H9 (cell line): Measurements from ENCODE around the gene UVSSA. TPM values are rescaled to one million over a fixed set of nuclear protein-coding genes. Genes with fewer than 3 reads are reported as not detected.

Experiments
- DNase-seq: peaks from one replicate; pipeline ENCODE4 v3.0.0-alpha.2; 2017
- H2AFZ ChIP-seq: one replicate; pipeline ENCODE4 v1.6.1; 2013; ENCODE audit warnings: mild to moderate bottlenecking, low read length, control low read depth, moderate library complexity
- H2AK5ac ChIP-seq: 2 replicates; pipeline ENCODE4 v1.6.1; 2013; ENCODE audit warnings: low read length, control low read depth, mixed read lengths; ENCODE audit not compliant: insufficient read length
- H2BK120ac ChIP-seq: one replicate; pipeline ENCODE4 v1.6.1; 2013; ENCODE audit warnings: low read depth, mild to moderate bottlenecking, low read length, control low read depth, inconsistent platforms; ENCODE audit not compliant: poor library complexity, severe bottlenecking
- H2BK12ac ChIP-seq: 2 replicates; pipeline ENCODE4 v1.6.1; 2013; ENCODE audit warnings: low read length, control low read depth, mixed read lengths, low read depth; ENCODE audit not compliant: insufficient read length
- H2BK15ac ChIP-seq: 2 replicates; pipeline ENCODE4 v1.6.1; 2013; ENCODE audit warnings: low read depth, low read length, control low read depth
- H2BK20ac ChIP-seq: one replicate; pipeline ENCODE4 v1.6.1; 2013; ENCODE audit warnings: low read depth, mild to moderate bottlenecking, low read length, control low read depth, inconsistent platforms; ENCODE audit not compliant: poor library complexity, severe bottlenecking
- H2BK5ac ChIP-seq: 2 replicates; pipeline ENCODE4 v1.6.1; 2013; ENCODE audit warnings: low read length, control low read depth, mixed read lengths; ENCODE audit not compliant: insufficient read length
- H3K14ac ChIP-seq: 2 replicates; pipeline ENCODE4 v1.6.1; 2013; ENCODE audit warnings: low read length, control low read depth; ENCODE audit not compliant: insufficient read depth
- H3K18ac ChIP-seq: 2 replicates; pipeline ENCODE4 v1.6.1; 2013; ENCODE audit warnings: low read depth, mild to moderate bottlenecking, mixed read lengths, low read length, control low read depth; ENCODE audit not compliant: insufficient read length
- H3K23ac ChIP-seq: 2 replicates; pipeline ENCODE4 v1.6.1; 2013; ENCODE audit warnings: low read length, control low read depth, mixed read lengths, low read depth; ENCODE audit not compliant: insufficient read length
- H3K23me2 ChIP-seq: 2 replicates; pipeline ENCODE4 v1.6.1; 2013; ENCODE audit warnings: low read depth, mild to moderate bottlenecking, mixed read lengths, low read length, control low read depth; ENCODE audit not compliant: insufficient read length, poor library complexity, severe bottlenecking
- H3K27ac ChIP-seq: 2 replicates; pipeline ENCODE4 v1.5.1; 2013; ENCODE audit warnings: low read length, control low read depth, mixed read lengths, low read depth; ENCODE audit not compliant: insufficient read length
- H3K27me3 ChIP-seq: 2 replicates; pipeline ENCODE4 v1.6.1; 2013; ENCODE audit warnings: low read length, control low read depth, inconsistent platforms; ENCODE audit not compliant: insufficient read depth
- H3K4ac ChIP-seq: 2 replicates; pipeline ENCODE4 v1.6.1; 2013; ENCODE audit warnings: low read depth, mild to moderate bottlenecking, control low read depth, inconsistent platforms, low read length, moderate library complexity
- H3K4me1 ChIP-seq: 2 replicates; pipeline ENCODE4 v1.6.1; 2013; ENCODE audit warnings: low read length, control low read depth, inconsistent platforms; ENCODE audit not compliant: insufficient read depth
- H3K4me2 ChIP-seq: 2 replicates; pipeline ENCODE4 v1.6.1; 2013; ENCODE audit warnings: low read length, control low read depth, mixed read lengths; ENCODE audit not compliant: insufficient read length, insufficient read depth
- H3K56ac ChIP-seq: 2 replicates; pipeline ENCODE4 v1.6.1; 2013; ENCODE audit warnings: low read depth, mild to moderate bottlenecking, mixed read lengths, low read length, control low read depth; ENCODE audit not compliant: insufficient read length
- H3K79me1 ChIP-seq: 2 replicates; pipeline ENCODE4 v1.6.1; 2013; ENCODE audit warnings: low read depth, mild to moderate bottlenecking, moderate library complexity, low read length, control low read depth, inconsistent platforms; ENCODE audit not compliant: insufficient read depth, poor library complexity, severe bottlenecking
- H3K79me2 ChIP-seq: 2 replicates; pipeline ENCODE4 v1.6.1; 2013; ENCODE audit warnings: low read length, control low read depth, inconsistent platforms; ENCODE audit not compliant: insufficient read depth
- H3K9ac ChIP-seq: 2 replicates; pipeline ENCODE4 v1.6.1; 2013; ENCODE audit warnings: low read length, control low read depth, mixed read lengths; ENCODE audit not compliant: insufficient read length; ENCODE audit errors: extremely low read depth
- H3K9me3 ChIP-seq: one replicate; pipeline ENCODE4 v1.6.1; 2013; ENCODE audit warnings: low read depth, low read length, inconsistent platforms; ENCODE audit not compliant: control insufficient read depth
- H3T11ph ChIP-seq: one replicate; pipeline ENCODE4 v1.6.1; 2013; ENCODE audit warnings: mild to moderate bottlenecking, low read length, control low read depth, inconsistent platforms
- H4K20me1 ChIP-seq: one replicate; pipeline ENCODE4 v1.6.1; 2013; ENCODE audit not compliant: control insufficient read depth, insufficient read length, insufficient read depth
- H4K5ac ChIP-seq: 2 replicates; pipeline ENCODE4 v1.6.1; 2013; ENCODE audit warnings: low read depth, mild to moderate bottlenecking, mixed read lengths, low read length, control low read depth; ENCODE audit not compliant: insufficient read length
- H4K8ac ChIP-seq: replicated peaks from 2 replicates; pipeline ENCODE4 v1.6.1; 2013; ENCODE audit warnings: low read length, control low read depth, mixed read lengths, low read depth; ENCODE audit not compliant: insufficient read length
- H4K91ac ChIP-seq: 2 replicates; pipeline ENCODE4 v1.6.1; 2013; ENCODE audit warnings: low read depth, mild to moderate bottlenecking, moderate library complexity, mixed read lengths, low read length, control low read depth; ENCODE audit not compliant: insufficient read length
- H3K27ac Mint-ChIP-seq, 3 experiments: 2 replicates in 2 of 3; 3 replicates in 1 of 3; pipeline ENCODE4 v1.8.0; 2020 to 2021; ENCODE audit warnings: mixed read lengths in 3 of 3, mild to moderate bottlenecking in 1 of 3, moderate library complexity in 1 of 3
- H3K27me3 Mint-ChIP-seq: 2 replicates; pipeline ENCODE4 v1.8.0; 2021; ENCODE audit warnings: low read depth, mild to moderate bottlenecking, moderate library complexity, mixed read lengths
- H3K36me3 Mint-ChIP-seq, 3 experiments: 2 replicates in 2 of 3; 3 replicates in 1 of 3; pipeline ENCODE4 v1.8.0; 2020 to 2021; ENCODE audit warnings: low read depth in 3 of 3, mixed read lengths in 3 of 3; ENCODE audit not compliant: insufficient read depth in 1 of 3
- H3K4me1 Mint-ChIP-seq, 2 experiments: 2 replicates each; pipeline ENCODE4 v1.8.0; 2020; ENCODE audit warnings: mixed read lengths in 2 of 2
- H3K4me3 Mint-ChIP-seq, 2 experiments: 2 replicates in 1 of 2; 3 replicates in 1 of 2; pipeline ENCODE4 v1.8.0; 2020 to 2021; ENCODE audit warnings: mild to moderate bottlenecking in 2 of 2, mixed read lengths in 2 of 2, moderate library complexity in 1 of 2
- H3K9me3 Mint-ChIP-seq, 2 experiments: 2 replicates in 1 of 2; 3 replicates in 1 of 2; pipeline ENCODE4 v1.8.0; 2020; ENCODE audit warnings: mild to moderate bottlenecking in 2 of 2, mixed read lengths in 2 of 2, moderate library complexity in 1 of 2
- CTCF ChIP-seq: fragments of 200-600 bp; sonication (generic); conservative IDR thresholded peaks from 3 replicates; pipeline ENCODE4 v1.8.0; 2021; ENCODE audit warnings: antibody characterized with exemption, mild to moderate bottlenecking
- WGBS: extraction: QIAGEN DNeasy Blood & Tissue Kit; methylation state at CpG from one replicate; pipeline ENCODE4 v1.1.7; 2013; ENCODE audit warnings: missing lambda C conversion rate, low lambda C conversion rate, mixed read lengths; ENCODE audit not compliant: insufficient read length; ENCODE audit errors: extremely low coverage; 5-methylcytosine and 5-hydroxymethylcytosine counted together
- total RNA-seq: library from RNA; stranded (reverse); gene quantifications from 2 replicates; pipeline ENCODE4 v1.2.1, GENCODE V29; 2021

The UVSSA gene
- total RNA-seq, 1 experiment from 2014 or later = 15.9 TPM

GRCh38 chr4:1299301-1299860, 47.6 kb upstream of the UVSSA start:
- Mint-ChIP-seq H3K4me1 (peaks cover 19 to 25% of the 10 kb centered on the region in 2 experiments), H3K4me3 (no peak overlapping the region), H3K36me3 (peaks cover 4 to 42% (median 27%) of the 10 kb centered on the region in 3 experiments), H3K27me3 (no peaks in the 10 kb centered on the region), H3K27ac (peak overlapping the region; percentile 4 to 79 (median 21); a peak in 3 of 7 replicates), H3K9me3 (no peaks in the 10 kb centered on the region)
- H2BK5ac ChIP-seq = no peak overlapping the region
- H3K4me2 ChIP-seq = no peak overlapping the region
- H2BK20ac ChIP-seq = no peak overlapping the region
- no peak overlapping the region for H2AK5ac ChIP-seq
- no peaks in the 10 kb centered on the region for H3K4me1 ChIP-seq
- no peak overlapping the region for H3K56ac ChIP-seq
- H3T11ph ChIP-seq = no peak overlapping the region
- H2BK120ac ChIP-seq = no peak overlapping the region
- H2BK15ac ChIP-seq = no peak overlapping the region
- H3K18ac ChIP-seq = no peak overlapping the region
- no CpG with 5 or more reads among the region's 15 CpGs for WGBS
- no peak overlapping the region for H3K9ac ChIP-seq
- no peaks in the 10 kb centered on the region for H3K27me3 ChIP-seq
- H2AFZ ChIP-seq = no peak overlapping the region
- H4K5ac ChIP-seq = no peak overlapping the region
- H3K9me3 ChIP-seq = no peaks in the 10 kb centered on the region
- no peaks in the 10 kb centered on the region for H3K23me2 ChIP-seq
- no peak overlapping the region for H3K23ac ChIP-seq
- H4K20me1 ChIP-seq = no peaks in the 10 kb centered on the region
- H3K79me1 ChIP-seq = peaks cover 9% of the 10 kb centered on the region
- no peak overlapping the region for H3K4ac ChIP-seq
- no peak for DNase-seq
- no peak overlapping the region for H2BK12ac ChIP-seq
- H3K14ac ChIP-seq = no peak overlapping the region
- no peak overlapping the region for H4K91ac ChIP-seq
- H4K8ac ChIP-seq = no peak overlapping the region
- no peak overlapping the region for H3K27ac ChIP-seq
- peaks cover 46% of the 10 kb centered on the region; the same call in 1 of the 2 replicates for H3K79me2 ChIP-seq
- no peak for TF ChIP-seq CTCF
